ENCODE measurements around the gene TMEM127.
"Not testable (repeated sequence)": the region's sequence is repeated elsewhere in the genome, so short reads cannot be mapped to it uniquely, and the experiment has no call there.

The TMEM127 gene

DNA sequence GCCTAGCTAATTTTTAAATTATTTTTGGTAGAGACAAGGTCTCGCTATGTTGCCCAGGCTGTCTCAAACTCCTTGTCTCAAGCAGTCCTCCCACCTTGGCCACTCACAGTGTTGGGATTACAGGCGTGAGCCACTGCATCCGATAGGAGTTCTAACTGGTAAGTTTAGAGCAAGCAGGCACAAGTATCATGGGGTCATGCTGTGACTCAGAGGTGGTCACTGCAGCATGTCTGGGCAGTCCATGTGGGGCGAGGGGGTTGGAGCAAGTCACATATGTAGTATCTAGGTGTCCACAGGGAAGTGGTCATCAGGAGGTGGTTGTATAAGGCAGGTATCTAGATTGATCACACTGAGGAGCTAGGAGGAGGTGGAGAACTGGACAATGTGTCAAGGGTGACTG is 34.5 kb downstream of the TMEM127 start:
- TF ChIP-seq, protein P1, sequence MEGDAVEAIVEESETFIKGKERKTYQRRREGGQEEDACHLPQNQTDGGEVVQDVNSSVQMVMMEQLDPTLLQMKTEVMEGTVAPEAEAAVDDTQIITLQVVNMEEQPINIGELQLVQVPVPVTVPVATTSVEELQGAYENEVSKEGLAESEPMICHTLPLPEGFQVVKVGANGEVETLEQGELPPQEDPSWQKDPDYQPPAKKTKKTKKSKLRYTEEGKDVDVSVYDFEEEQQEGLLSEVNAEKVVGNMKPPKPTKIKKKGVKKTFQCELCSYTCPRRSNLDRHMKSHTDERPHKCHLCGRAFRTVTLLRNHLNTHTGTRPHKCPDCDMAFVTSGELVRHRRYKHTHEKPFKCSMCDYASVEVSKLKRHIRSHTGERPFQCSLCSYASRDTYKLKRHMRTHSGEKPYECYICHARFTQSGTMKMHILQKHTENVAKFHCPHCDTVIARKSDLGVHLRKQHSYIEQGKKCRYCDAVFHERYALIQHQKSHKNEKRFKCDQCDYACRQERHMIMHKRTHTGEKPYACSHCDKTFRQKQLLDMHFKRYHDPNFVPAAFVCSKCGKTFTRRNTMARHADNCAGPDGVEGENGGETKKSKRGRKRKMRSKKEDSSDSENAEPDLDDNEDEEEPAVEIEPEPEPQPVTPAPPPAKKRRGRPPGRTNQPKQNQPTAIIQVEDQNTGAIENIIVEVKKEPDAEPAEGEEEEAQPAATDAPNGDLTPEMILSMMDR (IDR thresholded peaks at IDR 0.05; ENCODE audit: low read depth, low read length), result no peak
- H3K4me3 ChIP-seq (ENCODE audit: low read depth, low read length), result no peak overlapping the region

- H3K4me3 ChIP-seq (ENCODE audit: low read depth, low read length), result no peak overlapping the region
- TF ChIP-seq, protein P1 (IDR thresholded peaks at IDR 0.05; ENCODE audit: low read depth, low read length), result no peak
Measured at GRCh38 chr2:96225016-96225533, 40.7 kb downstream of the TMEM127 start.

- H3K4me3 ChIP-seq (ENCODE audit: low read depth, low read length), result not testable (repeated sequence)
Measured at GRCh38 chr2:96221106-96221505, 44.7 kb downstream of the TMEM127 start.

DNA sequence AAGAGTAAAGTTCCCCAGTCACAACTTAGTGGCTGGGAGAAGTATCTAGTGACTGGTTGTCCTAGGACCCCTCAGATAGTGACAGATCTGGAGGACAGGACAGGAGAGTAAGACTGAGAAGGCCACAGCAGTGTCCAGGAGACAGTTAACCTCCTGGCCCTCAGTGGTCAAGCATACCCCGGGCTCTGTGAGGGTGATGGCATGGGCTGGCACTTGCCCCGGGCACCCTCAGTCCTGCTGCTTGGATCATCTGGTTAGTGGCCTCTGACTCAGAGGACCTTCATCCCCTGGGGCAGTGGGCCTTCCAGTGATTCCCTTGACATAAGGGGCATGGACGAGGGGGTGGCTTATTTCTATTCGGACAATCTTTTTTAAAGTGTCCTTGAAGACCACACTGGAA is 45.8 kb downstream of the TMEM127 start:
- H3K4me3 ChIP-seq (ENCODE audit: low read depth, low read length), result not testable (repeated sequence)

DNA sequence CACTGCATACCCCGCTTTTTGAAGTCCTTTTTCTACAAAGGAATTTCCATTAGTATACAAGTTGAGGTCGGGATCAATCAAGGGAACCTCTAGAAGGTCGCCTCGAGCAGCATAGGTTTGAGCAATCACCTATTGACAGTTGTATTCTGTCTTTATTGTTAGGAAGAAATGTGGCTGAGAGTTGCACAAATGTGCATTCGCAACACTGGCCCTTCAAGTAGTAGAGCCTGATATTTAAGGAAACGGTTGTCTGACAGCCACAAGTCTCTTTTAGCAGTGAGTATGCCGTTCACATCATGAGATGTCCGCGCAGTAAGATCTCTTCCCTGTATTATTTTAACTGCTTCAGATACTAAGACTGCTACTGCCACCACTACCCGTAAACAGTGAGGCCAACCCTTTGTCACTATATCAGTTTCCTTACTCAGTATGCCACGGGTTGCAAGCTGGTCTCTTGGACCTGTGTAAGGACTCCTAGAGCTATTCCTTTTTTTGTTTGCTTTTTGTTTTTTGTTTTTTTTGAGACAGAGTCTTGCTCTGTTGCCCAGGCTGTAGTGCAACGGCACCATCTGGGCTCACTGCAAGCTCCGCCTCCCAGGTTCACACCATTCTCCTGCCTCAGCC is 47.2 kb downstream of the TMEM127 start:
- no peak overlapping the region for H3K4me3 ChIP-seq (ENCODE audit: low read depth, low read length)
- TF ChIP-seq, protein P1 (IDR thresholded peaks at IDR 0.05; ENCODE audit: low read depth, low read length), result no peak

DNA sequence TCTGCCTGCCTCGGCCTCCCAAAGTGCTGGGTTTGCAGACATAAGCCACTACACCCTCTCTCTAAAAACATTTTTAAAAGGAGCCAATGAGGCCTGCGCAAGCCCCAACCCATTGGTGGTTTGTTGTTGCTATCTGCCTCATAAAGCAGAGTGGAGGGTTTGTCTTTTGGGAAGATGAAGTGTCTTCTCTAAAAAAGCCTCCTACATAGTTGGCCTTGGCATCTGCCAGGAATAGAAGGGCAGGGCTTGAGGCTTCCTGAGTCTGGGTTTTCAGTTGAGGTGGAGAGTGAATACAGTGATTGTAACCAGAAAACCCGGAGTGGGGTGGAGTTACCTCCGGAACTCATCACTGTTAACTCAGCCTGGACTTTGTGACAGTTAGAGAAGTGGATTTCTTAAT is 51.2 kb downstream of the TMEM127 start:
- TF ChIP-seq, protein P1 (IDR thresholded peaks at IDR 0.05; ENCODE audit: low read depth, low read length), result no peak
- H3K4me3 ChIP-seq (ENCODE audit: low read depth, low read length), result no peak overlapping the region

GRCh38 chr2:96213379-96213778 is 52.4 kb downstream of the TMEM127 start:
- TF ChIP-seq, protein P1 (IDR thresholded peaks at IDR 0.05; ENCODE audit: low read depth, low read length), result no peak
- H3K4me3 ChIP-seq (ENCODE audit: low read depth, low read length), result no peak overlapping the region

DNA sequence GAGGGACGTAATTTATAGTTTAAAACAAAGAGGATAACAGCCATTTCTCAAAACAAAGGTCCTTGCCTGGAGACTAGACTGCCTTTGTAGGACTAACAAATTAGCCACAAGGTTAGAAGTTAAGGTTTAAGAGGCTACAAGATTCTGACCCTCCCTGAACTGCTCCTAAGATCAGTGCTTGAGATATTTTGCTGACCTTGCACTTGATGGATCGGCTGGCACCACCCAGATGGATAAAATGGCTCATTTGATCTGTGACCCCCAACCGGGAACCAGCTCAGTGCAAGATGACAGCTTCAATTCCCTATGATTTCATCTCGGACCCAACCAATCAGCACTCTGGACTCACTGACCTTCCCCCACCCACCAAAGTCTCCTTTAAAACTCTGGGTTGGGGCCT is 53.5 kb downstream of the TMEM127 start:
- no peak overlapping the region for H3K4me3 ChIP-seq (ENCODE audit: low read depth, low read length)

More for the DNA sequence above, 53.5 kb downstream of the TMEM127 start:
- TF ChIP-seq, protein P1 (IDR thresholded peaks at IDR 0.05; ENCODE audit: low read depth, low read length), result no peak

Data from WI38 (cell line).